ENCODE data around the gene AFF3. TPM values are rescaled to one million over a fixed set of nuclear protein-coding genes. Genes with fewer than 3 reads are reported as not detected.
"Not testable (repeated sequence)": the region's sequence is repeated elsewhere in the genome, so short reads cannot be mapped to it uniquely, and the experiment has no call there.

AFF3 gene
- polyA plus RNA-seq, 1 donor (not counting 4 experiments of a cell fraction or from before 2014, with no cell fraction given), result not detected

DNA sequence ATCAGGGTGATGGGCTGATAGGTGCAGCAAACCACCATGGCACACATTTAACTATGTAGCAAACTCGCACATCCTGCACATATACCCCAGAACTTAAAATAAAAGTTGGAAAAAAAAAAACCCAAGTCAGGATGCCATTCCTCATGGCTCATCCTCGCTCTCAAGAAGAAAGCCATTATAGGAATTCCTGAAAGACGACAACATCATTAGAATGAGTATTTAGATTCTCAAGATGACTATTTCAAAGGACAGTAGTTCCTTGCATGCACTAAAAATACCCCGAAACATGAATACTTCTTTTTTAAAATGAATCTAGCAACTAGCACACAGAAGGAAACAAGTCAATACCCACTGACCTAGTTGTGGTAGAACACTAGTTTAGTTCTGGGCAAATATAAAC is 366.8 kb downstream of the AFF3 start:
- Histone ChIP-seq H3K9me3 (ENCODE audit: control insufficient read depth, low read depth, low read length) (no peaks in the 10 kb centered on the region), H2AFZ (ENCODE audit: control insufficient read depth, low read length) (no peak overlapping the region), H3K4me2 (ENCODE audit: control insufficient read depth, extremely low read depth, insufficient read depth, low read depth, low read length) (no peak overlapping the region), H3K9ac (ENCODE audit: control insufficient read depth, extremely low read depth, insufficient read depth, low read length) (no peak overlapping the region), H3K79me2 (ENCODE audit: control insufficient read depth, insufficient read depth, low read length) (no peaks in the 10 kb centered on the region), H4K20me1 (ENCODE audit: control insufficient read depth, extremely low read depth, insufficient read depth, low read length) (no peaks in the 10 kb centered on the region), H3K4me3 (ENCODE audit: control insufficient read depth in 2 of 3, extremely low read depth in 1 of 3, insufficient read depth in 2 of 3, low read depth in 1 of 3, low read length in 3 of 3) (no peak overlapping the region), H3K9me1 (ENCODE audit: control insufficient read depth, extremely low read depth, insufficient read depth, low read length) (no peaks in the 10 kb centered on the region), H3K36me3 (ENCODE audit: control insufficient read depth in 2 of 2, extremely low read depth in 1 of 2, insufficient read depth in 2 of 2, low read length in 2 of 2) (no peaks in the 10 kb centered on the region), H3K27ac (ENCODE audit: control insufficient read depth, insufficient read depth, low read length) (no peak overlapping the region), H3K4me1 (ENCODE audit: control insufficient read depth, extremely low read depth, insufficient read depth, low read length) (no peaks in the 10 kb centered on the region), H3K27me3 (ENCODE audit: control insufficient read depth, extremely low read depth, insufficient read depth, low read length) (no peaks in the 10 kb centered on the region)
- TF ChIP-seq CTCF (optimal IDR thresholded peaks at IDR 0.05 in 1 of 3, IDR thresholded peaks at IDR 0.05 in 1 of 3, conservative IDR thresholded peaks at IDR 0.05 in 1 of 3; ENCODE audit: extremely low read depth in 1 of 3, insufficient read depth in 2 of 3, low read length in 3 of 3) (no peak), EZH2 (IDR thresholded peaks at IDR 0.05; ENCODE audit: low read length) (no peak)
- DNase-seq (ENCODE audit: low read depth, low spot score), result no peak
- dilution Hi-C loops (cut with MboI; ENCODE audit: extremely low pct_ligation_motif_present, low sequenced_read_pairs), result no loop called here
- FAIRE-seq, result no peak

- H4K20me1 ChIP-seq (ENCODE audit: control insufficient read depth, extremely low read depth, insufficient read depth, low read length); FAIRE-seq; H3K9me3 ChIP-seq (ENCODE audit: control insufficient read depth, low read depth, low read length); H3K4me3 ChIP-seq (ENCODE audit: control insufficient read depth in 2 of 3, extremely low read depth in 1 of 3, insufficient read depth in 2 of 3, low read depth in 1 of 3, low read length in 3 of 3); H3K27me3 ChIP-seq (ENCODE audit: control insufficient read depth, extremely low read depth, insufficient read depth, low read length); H3K9me1 ChIP-seq (ENCODE audit: control insufficient read depth, extremely low read depth, insufficient read depth, low read length); DNase-seq (ENCODE audit: low read depth, low spot score); H3K4me1 ChIP-seq (ENCODE audit: control insufficient read depth, extremely low read depth, insufficient read depth, low read length); H3K27ac ChIP-seq (ENCODE audit: control insufficient read depth, insufficient read depth, low read length); H3K36me3 ChIP-seq (ENCODE audit: control insufficient read depth in 2 of 2, extremely low read depth in 1 of 2, insufficient read depth in 2 of 2, low read length in 2 of 2); dilution Hi-C loops (cut with MboI; ENCODE audit: extremely low pct_ligation_motif_present, low sequenced_read_pairs); H3K79me2 ChIP-seq (ENCODE audit: control insufficient read depth, insufficient read depth, low read length); H2AFZ ChIP-seq (ENCODE audit: control insufficient read depth, low read length); H3K4me2 ChIP-seq (ENCODE audit: control insufficient read depth, extremely low read depth, insufficient read depth, low read depth, low read length); H3K9ac ChIP-seq (ENCODE audit: control insufficient read depth, extremely low read depth, insufficient read depth, low read length): not testable (repeated sequence)
Measured at GRCh38 chr2:99773642-99774041, 368.7 kb downstream of the AFF3 start.

DNA sequence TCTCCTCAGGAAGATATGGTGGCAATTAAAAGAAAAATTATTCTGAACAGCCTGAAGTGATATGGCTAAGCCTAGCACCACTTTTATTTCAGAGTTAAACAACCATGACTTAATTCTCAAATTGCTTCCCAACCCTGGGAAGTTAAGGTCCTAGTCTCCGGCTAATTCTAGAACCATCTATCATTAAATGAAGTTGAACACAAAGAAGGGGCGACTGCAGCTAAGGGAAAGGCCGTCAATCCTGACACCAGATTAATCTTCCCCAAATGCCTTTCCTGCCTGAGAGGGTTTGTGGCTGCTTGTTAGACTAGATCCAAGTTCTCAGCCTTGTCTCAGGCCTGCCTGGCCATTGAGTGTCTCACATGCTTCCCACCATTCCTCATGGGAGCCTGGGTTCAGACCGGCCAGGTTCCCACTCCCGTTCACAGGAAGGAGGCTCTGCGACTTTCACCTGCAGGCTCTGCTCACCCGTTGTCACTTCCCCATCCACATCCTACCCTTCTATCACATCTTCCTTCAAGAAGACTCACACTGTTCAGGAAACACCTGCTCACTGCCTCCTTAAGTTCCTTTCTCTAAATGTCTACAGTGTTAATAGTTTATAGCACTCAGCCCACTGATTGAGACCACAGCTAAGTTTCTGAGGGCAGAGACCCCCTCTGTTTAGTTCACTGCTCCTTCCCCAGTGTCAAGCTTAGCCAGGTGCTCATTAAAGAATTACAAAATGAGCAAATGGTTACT is 369.6 kb downstream of the AFF3 start:
- DNase-seq (ENCODE audit: low read depth, low spot score) (no peak), FAIRE-seq (no peak)
- H3K9me3 ChIP-seq (ENCODE audit: control insufficient read depth, low read depth, low read length), result no peaks in the 10 kb centered on the region
- no peak overlapping the region for H3K9ac ChIP-seq (ENCODE audit: control insufficient read depth, extremely low read depth, insufficient read depth, low read length)
- H4K20me1 ChIP-seq (ENCODE audit: control insufficient read depth, extremely low read depth, insufficient read depth, low read length), result no peaks in the 10 kb centered on the region
- H3K4me2 ChIP-seq (ENCODE audit: control insufficient read depth, extremely low read depth, insufficient read depth, low read depth, low read length), result no peak overlapping the region
- H3K27ac ChIP-seq (ENCODE audit: control insufficient read depth, insufficient read depth, low read length), result no peak overlapping the region
- H3K4me1 ChIP-seq (ENCODE audit: control insufficient read depth, extremely low read depth, insufficient read depth, low read length), result no peaks in the 10 kb centered on the region
- H3K27me3 ChIP-seq (ENCODE audit: control insufficient read depth, extremely low read depth, insufficient read depth, low read length), result no peaks in the 10 kb centered on the region
- no peaks in the 10 kb centered on the region for H3K9me1 ChIP-seq (ENCODE audit: control insufficient read depth, extremely low read depth, insufficient read depth, low read length)
- no peak overlapping the region for H3K4me3 ChIP-seq (ENCODE audit: control insufficient read depth in 2 of 3, extremely low read depth in 1 of 3, insufficient read depth in 2 of 3, low read depth in 1 of 3, low read length in 3 of 3)
- dilution Hi-C loops (cut with MboI; ENCODE audit: extremely low pct_ligation_motif_present, low sequenced_read_pairs), result no loop called here
- no peak overlapping the region for H2AFZ ChIP-seq (ENCODE audit: control insufficient read depth, low read length)
- TF ChIP-seq CTCF (optimal IDR thresholded peaks at IDR 0.05 in 1 of 3, IDR thresholded peaks at IDR 0.05 in 1 of 3, conservative IDR thresholded peaks at IDR 0.05 in 1 of 3; ENCODE audit: extremely low read depth in 1 of 3, insufficient read depth in 2 of 3, low read length in 3 of 3) (no peak), EZH2 (IDR thresholded peaks at IDR 0.05; ENCODE audit: low read length) (no peak)
- no peaks in the 10 kb centered on the region for H3K36me3 ChIP-seq (ENCODE audit: control insufficient read depth in 2 of 2, extremely low read depth in 1 of 2, insufficient read depth in 2 of 2, low read length in 2 of 2)
- H3K79me2 ChIP-seq (ENCODE audit: control insufficient read depth, insufficient read depth, low read length), result no peaks in the 10 kb centered on the region

All from keratinocyte (primary cell).